ENCODE results near the gene TRPV4.

DNA sequence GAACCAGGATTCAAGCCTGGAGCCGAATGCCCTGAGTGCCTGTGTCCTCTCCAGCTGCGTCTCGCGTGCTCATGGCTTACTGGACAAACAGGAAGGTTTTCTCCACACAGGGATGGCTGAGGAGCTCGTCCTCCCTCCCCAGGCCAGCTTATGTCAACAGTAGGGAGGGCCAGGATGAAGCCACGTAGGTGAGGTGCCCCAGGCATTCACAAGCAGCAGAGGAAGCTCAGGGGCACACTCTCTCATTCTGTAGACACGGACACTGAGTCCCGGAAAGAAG lies 49.3 kb downstream of the TRPV4 start:
- TF ChIP-seq GATA2 (IDR thresholded peaks at IDR 0.05; ENCODE audit: low read depth, low read length) (no peak), GATA3 (IDR thresholded peaks at IDR 0.05; ENCODE audit: low read depth, low read length) (no peak)

Data from SH-SY5Y (cell line).